ENCODE measurements around the gene PPDPF.

DNA sequence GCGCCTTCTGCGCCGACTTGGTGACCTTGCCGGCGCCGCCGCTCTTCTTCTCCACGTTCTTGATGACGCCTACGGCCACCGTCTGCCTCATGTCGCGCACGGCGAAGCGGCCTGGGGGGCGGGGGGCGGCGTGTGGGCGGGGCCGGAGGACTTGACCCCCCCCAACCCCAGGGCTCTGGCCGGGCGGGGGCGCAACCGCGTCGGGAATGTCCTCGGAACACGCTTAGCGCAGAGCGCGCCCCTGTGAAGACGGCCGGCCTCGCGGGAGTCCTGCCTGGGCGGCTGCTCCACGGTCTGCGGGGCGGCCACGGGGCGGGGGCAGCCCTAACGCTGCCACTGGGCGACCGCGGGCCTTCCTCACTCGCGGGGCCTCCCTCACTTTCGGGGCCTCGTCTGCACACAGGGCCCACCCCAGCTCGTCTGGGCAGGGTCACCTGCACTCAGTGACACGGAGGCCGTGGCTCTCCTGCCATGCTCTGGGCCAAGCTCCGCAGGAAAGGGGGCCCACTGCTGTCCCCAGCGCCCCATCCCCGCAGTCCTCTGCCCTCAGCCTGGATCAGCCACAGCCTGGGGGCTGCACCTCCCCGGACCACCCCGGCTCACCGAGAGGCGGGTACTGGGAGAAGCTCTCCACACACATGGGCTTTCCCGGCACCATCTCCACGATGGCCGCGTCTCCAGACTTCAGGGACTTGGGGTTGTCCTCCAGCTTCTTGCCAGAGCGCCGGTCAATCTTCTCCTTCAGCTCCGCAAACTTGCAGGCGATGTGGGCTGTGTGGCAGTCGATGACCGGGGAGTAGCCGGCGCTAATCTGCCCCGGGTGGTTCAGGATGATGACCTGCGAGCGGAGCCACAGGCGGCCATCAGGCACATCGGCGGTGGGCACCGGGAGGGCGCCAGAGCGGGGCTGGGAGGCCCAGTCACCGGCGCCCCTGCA is 32.0 kb upstream of the PPDPF start:
- no peak for TF ChIP-seq EZH2phosphoT487 (IDR thresholded peaks at IDR 0.05; ENCODE audit: borderline replicate concordance, low read depth, low read length)
- TF ChIP-seq, protein P1, sequence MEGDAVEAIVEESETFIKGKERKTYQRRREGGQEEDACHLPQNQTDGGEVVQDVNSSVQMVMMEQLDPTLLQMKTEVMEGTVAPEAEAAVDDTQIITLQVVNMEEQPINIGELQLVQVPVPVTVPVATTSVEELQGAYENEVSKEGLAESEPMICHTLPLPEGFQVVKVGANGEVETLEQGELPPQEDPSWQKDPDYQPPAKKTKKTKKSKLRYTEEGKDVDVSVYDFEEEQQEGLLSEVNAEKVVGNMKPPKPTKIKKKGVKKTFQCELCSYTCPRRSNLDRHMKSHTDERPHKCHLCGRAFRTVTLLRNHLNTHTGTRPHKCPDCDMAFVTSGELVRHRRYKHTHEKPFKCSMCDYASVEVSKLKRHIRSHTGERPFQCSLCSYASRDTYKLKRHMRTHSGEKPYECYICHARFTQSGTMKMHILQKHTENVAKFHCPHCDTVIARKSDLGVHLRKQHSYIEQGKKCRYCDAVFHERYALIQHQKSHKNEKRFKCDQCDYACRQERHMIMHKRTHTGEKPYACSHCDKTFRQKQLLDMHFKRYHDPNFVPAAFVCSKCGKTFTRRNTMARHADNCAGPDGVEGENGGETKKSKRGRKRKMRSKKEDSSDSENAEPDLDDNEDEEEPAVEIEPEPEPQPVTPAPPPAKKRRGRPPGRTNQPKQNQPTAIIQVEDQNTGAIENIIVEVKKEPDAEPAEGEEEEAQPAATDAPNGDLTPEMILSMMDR (conservative IDR thresholded peaks at IDR 0.05; ENCODE audit: low read length): no peak

All from OCI-LY7 (cell line).